Spleen (tissue), 7 donors: Measurements from ENCODE around the gene RPL41.

Experiments
- CTCF ChIP-seq, 11 experiments: fragments of 200-600 bp in 7 of 11; fragments of 450-650 bp in 4 of 11; sonication (generic) in 4 of 11; IDR thresholded peaks in 8 of 11; conservative IDR thresholded peaks in 3 of 11; 1 replicate in 7 of 11; 2 replicates in 4 of 11; pipeline versions ENCODE4 v1.4.0 to v1.8.0; 2016 to 2021; ENCODE audit warnings: antibody characterized with exemption in 11 of 11, inconsistent platforms in 4 of 11, mild to moderate bottlenecking in 1 of 11
- POLR2A ChIP-seq, 3 donors: fragments of 450-650 bp; IDR thresholded peaks; one replicate each; pipeline ENCODE4 v1.5.1; 2017; ENCODE audit warnings: antibody characterized with exemption in 3 of 3, mild to moderate bottlenecking in 1 of 3
- donor health status: DM: no; HTN: no; CAD: no; lungs with moderate emphysema.
- donor health status: DM: no; HTN: no; CAD: no.
- donor health status: DM: no; HTN: no; CAD: no.

GRCh38 chr12:56127485-56127887 lies 11.1 kb downstream of the RPL41 start:
- TF ChIP-seq POLR2A (IDR thresholded peaks at IDR 0.05) (no peak), CTCF (IDR thresholded peaks at IDR 0.05 in 8 of 11, conservative IDR thresholded peaks at IDR 0.05 in 3 of 11) (no peak)
